H1 (cell line): Measurements from ENCODE around the gene TBC1D2. TPM values are rescaled to one million over a fixed set of nuclear protein-coding genes. Genes with fewer than 3 reads are reported as not detected.

Experiments used
- CTCF ChIA-PET: fragments of 300-600 bp; sonication (Branson Sonifier 250); formaldehyde crosslinking; loops from one replicate; lab custom pipeline; 2021; ENCODE audit not compliant: partially characterized antibody; lab: Charles Lee
- POLR2A ChIA-PET: fragments of 300-600 bp; sonication (Branson Sonifier 250); formaldehyde crosslinking; loops from one replicate; lab custom pipeline; 2021; ENCODE audit warnings: inconsistent platforms; ENCODE audit not compliant: partially characterized antibody; lab: Charles Lee
- DNase-seq, 2 experiments: peaks; one replicate each; pipeline versions ENCODE4 v3.0.0 to v3.0.0-alpha.2; 2010 to 2022; ENCODE audit warnings: low spot score in 2 of 2, low read depth in 1 of 2, mixed read lengths in 1 of 2
- FAIRE-seq: peaks from 2 replicates; lab custom pipeline; 2011; peaks lifted over from hg19 to GRCh38; lab: Jason Lieb, UNC
- H2AFZ ChIP-seq: 2 replicates; pipeline ENCODE4 v1.8.1; 2012; ENCODE audit warnings: low read length, inconsistent platforms
- H2AK5ac ChIP-seq: 2 replicates; pipeline ENCODE4 v1.6.1; 2013; ENCODE audit warnings: low read depth, low read length
- H2BK120ac ChIP-seq: replicated peaks from 2 replicates; pipeline ENCODE3; 2013; ENCODE audit warnings: low read depth, low read length, inconsistent platforms
- H2BK12ac ChIP-seq: 2 replicates; pipeline ENCODE4 v1.6.1; 2013; ENCODE audit warnings: low read depth, low read length
- H2BK15ac ChIP-seq: 2 replicates; pipeline ENCODE4 v1.6.1; 2013; ENCODE audit warnings: low read length
- H2BK20ac ChIP-seq: 2 replicates; pipeline ENCODE4 v1.6.1; 2013; ENCODE audit warnings: low read length
- H2BK5ac ChIP-seq: 2 replicates; pipeline ENCODE4 v1.6.1; 2013; ENCODE audit warnings: low read depth, low read length
- H3K14ac ChIP-seq: 2 replicates; pipeline ENCODE4 v1.6.1; 2013; ENCODE audit warnings: inconsistent platforms; ENCODE audit not compliant: insufficient read length
- H3K18ac ChIP-seq: 2 replicates; pipeline ENCODE4 v1.6.1; 2013; ENCODE audit warnings: low read length; ENCODE audit errors: extremely low read depth
- H3K23ac ChIP-seq: 2 replicates; pipeline ENCODE4 v1.6.1; 2013; ENCODE audit warnings: inconsistent platforms; ENCODE audit not compliant: insufficient read length
- H3K23me2 ChIP-seq: 2 replicates; pipeline ENCODE4 v1.6.1; 2013; ENCODE audit warnings: low read depth, low read length
- H3K27ac ChIP-seq: 2 replicates; pipeline ENCODE4 v1.6.1; 2011; ENCODE audit warnings: low read depth, low read length, inconsistent platforms
- H3K27me3 ChIP-seq, 4 experiments: replicated peaks in 1 of 4; 1 replicate in 1 of 4; 2 replicates in 3 of 4; pipeline versions ENCODE4 v1.6.1 to v1.8.1; 2011 to 2013; ENCODE audit warnings: low read length in 3 of 4, mild to moderate bottlenecking in 3 of 4, inconsistent platforms in 2 of 4, mixed read lengths in 2 of 4, moderate library complexity in 1 of 4; ENCODE audit not compliant: control insufficient read depth in 3 of 4, insufficient read depth in 3 of 4; ENCODE audit errors: extremely low read depth in 1 of 4
- H3K36me3 ChIP-seq, 4 experiments: 2 replicates each; pipeline versions ENCODE4 v1.6.1 to v1.8.1; 2011 to 2013; ENCODE audit warnings: mild to moderate bottlenecking in 4 of 4, low read length in 3 of 4, moderate library complexity in 2 of 4, control low read depth in 1 of 4, inconsistent platforms in 1 of 4; ENCODE audit not compliant: insufficient read depth in 4 of 4, control insufficient read depth in 2 of 4
- H3K4ac ChIP-seq: replicated peaks from 2 replicates; pipeline ENCODE3; 2013; ENCODE audit warnings: low read length, low read depth, mixed read lengths, inconsistent platforms; ENCODE audit not compliant: insufficient read length
- H3K4me1 ChIP-seq, 4 experiments: replicated peaks in 1 of 4; 1 replicate in 1 of 4; 2 replicates in 3 of 4; pipeline versions ENCODE4 v1.6.1 to v1.8.1; 2011 to 2013; ENCODE audit warnings: low read length in 3 of 4, inconsistent platforms in 2 of 4, mixed read lengths in 1 of 4; ENCODE audit not compliant: insufficient read depth in 4 of 4, control insufficient read depth in 3 of 4
- H3K4me2 ChIP-seq, 2 experiments: 2 replicates each; pipeline versions ENCODE4 v1.6.1 to v1.8.1; 2011 to 2013; ENCODE audit warnings: low read depth in 2 of 2, low read length in 2 of 2, control low read depth in 1 of 2, inconsistent platforms in 1 of 2, mild to moderate bottlenecking in 1 of 2; ENCODE audit not compliant: insufficient read depth in 1 of 2
- H3K4me3 ChIP-seq, 4 experiments: fragments of 200-600, 300-600 bp in 1 of 4; sonication (generic), shearing (Covaris generic), sonication (Bioruptor Twin) in 1 of 4; 2 replicates each; pipeline versions ENCODE4 v1.5.1 to v1.8.1; 2011 to 2016; ENCODE audit warnings: low read length in 4 of 4, low read depth in 3 of 4, control low read depth in 2 of 4, inconsistent platforms in 2 of 4, mild to moderate bottlenecking in 2 of 4, mixed read lengths in 1 of 4, moderate library complexity in 1 of 4; ENCODE audit not compliant: insufficient read depth in 2 of 4; ENCODE audit errors: extremely low read depth in 1 of 4
- H3K56ac ChIP-seq: replicated peaks from 2 replicates; pipeline ENCODE3; 2013; ENCODE audit warnings: low read depth, mild to moderate bottlenecking, mixed read lengths, low read length, inconsistent platforms; ENCODE audit not compliant: insufficient read length
- H3K79me1 ChIP-seq: 2 replicates; pipeline ENCODE4 v1.6.1; 2013; ENCODE audit warnings: low read depth, low read length, control low read depth
- H3K79me2 ChIP-seq, 2 experiments: 2 replicates each; pipeline versions ENCODE4 v1.6.1 to v1.8.1; 2012 to 2013; ENCODE audit warnings: low read length in 2 of 2, mild to moderate bottlenecking in 2 of 2, inconsistent platforms in 1 of 2; ENCODE audit not compliant: insufficient read depth in 2 of 2, control insufficient read depth in 1 of 2
- H3K9ac ChIP-seq, 4 experiments: replicated peaks in 1 of 4; 1 replicate in 1 of 4; 2 replicates in 3 of 4; pipeline versions ENCODE4 v1.6.1 to v1.8.1; 2011 to 2013; ENCODE audit warnings: low read depth in 3 of 4, low read length in 3 of 4, control low read depth in 2 of 4, mild to moderate bottlenecking in 2 of 4, moderate library complexity in 2 of 4, inconsistent platforms in 1 of 4; ENCODE audit errors: extremely low read depth in 1 of 4
- H3K9me3 ChIP-seq, 2 experiments: 2 replicates each; pipeline versions ENCODE4 v1.6.1 to v1.8.1; 2012 to 2013; ENCODE audit warnings: mild to moderate bottlenecking in 2 of 2, moderate library complexity in 2 of 2, control low read depth in 1 of 2, inconsistent platforms in 1 of 2, low read depth in 1 of 2, low read length in 1 of 2, mixed read lengths in 1 of 2; ENCODE audit not compliant: insufficient read depth in 2 of 2
- H4K20me1 ChIP-seq, 2 experiments: replicated peaks in 1 of 2; 2 replicates each; pipeline versions ENCODE3 to v1.8.1; 2011 to 2013; ENCODE audit warnings: inconsistent platforms in 2 of 2, low read length in 2 of 2, mild to moderate bottlenecking in 1 of 2; ENCODE audit not compliant: insufficient read depth in 2 of 2, control insufficient read depth in 1 of 2
- H4K5ac ChIP-seq: 2 replicates; pipeline ENCODE4 v1.6.1; 2013; ENCODE audit warnings: low read length, low read depth, mixed read lengths, inconsistent platforms; ENCODE audit not compliant: insufficient read length
- H4K8ac ChIP-seq: 2 replicates; pipeline ENCODE4 v1.8.0; 2013; ENCODE audit warnings: mild to moderate bottlenecking, moderate library complexity, low read length, inconsistent platforms; ENCODE audit not compliant: insufficient read depth; ENCODE audit errors: extremely low read depth
- H4K91ac ChIP-seq: replicated peaks from 2 replicates; pipeline ENCODE3; 2013; ENCODE audit warnings: low read length, mixed read lengths, inconsistent platforms; ENCODE audit not compliant: insufficient read length
- BRCA1 ChIP-seq: IDR thresholded peaks from 2 replicates; pipeline ENCODE4 v1.6.1; 2012; ENCODE audit warnings: low read depth, low read length, improper control_type of control experiment
- CHD1 ChIP-seq: IDR thresholded peaks from 2 replicates; pipeline ENCODE4 v1.6.1; 2012; ENCODE audit warnings: low read depth, low read length, improper control_type of control experiment
- MAX ChIP-seq: IDR thresholded peaks from 2 replicates; pipeline ENCODE4 v1.6.1; 2012; ENCODE audit warnings: inconsistent platforms
- NRF1 ChIP-seq: IDR thresholded peaks from 2 replicates; pipeline ENCODE4 v1.6.1; 2011; ENCODE audit warnings: mild to moderate bottlenecking, low read depth, low read length, improper control_type of control experiment
- POLR2AphosphoS5 ChIP-seq: IDR thresholded peaks from 2 replicates; pipeline ENCODE4 v1.6.1; 2011; ENCODE audit warnings: low read depth, low read length
- RXRA ChIP-seq: IDR thresholded peaks from 2 replicates; pipeline ENCODE4 v1.6.1; 2011; ENCODE audit warnings: low read depth, mild to moderate bottlenecking, low read length, moderate library complexity; ENCODE audit not compliant: insufficient read depth
- SIN3A ChIP-seq, 2 experiments: IDR thresholded peaks in 1 of 2; conservative IDR thresholded peaks in 1 of 2; 2 replicates each; pipeline ENCODE4 v1.6.1; 2011 to 2012; ENCODE audit warnings: low read length in 2 of 2, improper control_type of control experiment in 1 of 2, low read depth in 1 of 2, mild to moderate bottlenecking in 1 of 2
- SIRT6 ChIP-seq: IDR thresholded peaks from one replicate; pipeline ENCODE4 v1.7.1; 2012; ENCODE audit warnings: low read length, inconsistent platforms
- SIX5 ChIP-seq: IDR thresholded peaks from 2 replicates; pipeline ENCODE4 v1.6.1; 2011; ENCODE audit warnings: mild to moderate bottlenecking, low read depth, low read length
- SP2 ChIP-seq: IDR thresholded peaks from 2 replicates; pipeline ENCODE4 v1.6.1; 2012; ENCODE audit warnings: mild to moderate bottlenecking, low read length, inconsistent platforms
- SRF ChIP-seq: IDR thresholded peaks from 2 replicates; pipeline ENCODE4 v1.6.1; 2011; ENCODE audit warnings: mild to moderate bottlenecking, low read depth, low read length, moderate library complexity
- TAF7 ChIP-seq: optimal IDR thresholded peaks from 2 replicates; pipeline ENCODE3; 2011; ENCODE audit warnings: low read depth, mild to moderate bottlenecking, inconsistent platforms, low read length, moderate library complexity, borderline replicate concordance
- TBP ChIP-seq: IDR thresholded peaks from 2 replicates; pipeline ENCODE4 v1.6.1; 2011; ENCODE audit warnings: low read depth, low read length, improper control_type of control experiment
- WGBS, 2 experiments: shearing (Covaris generic) in 1 of 2; methylation state at CpG; one replicate each; pipeline versions ENCODE4 v1.1.6 to v1.1.7; 2013 to 2015; ENCODE audit warnings: low lambda C conversion rate in 2 of 2, mixed read lengths in 2 of 2, inconsistent platforms in 1 of 2, low coverage in 1 of 2, missing lambda C conversion rate in 1 of 2; ENCODE audit not compliant: insufficient replicate concordance in 2 of 2, insufficient coverage in 1 of 2, insufficient read length in 1 of 2; ENCODE audit errors: extremely low coverage in 1 of 2, missing lambda C conversion rate in 1 of 2; 5-methylcytosine and 5-hydroxymethylcytosine counted together
- polyA plus RNA-seq, 7 experiments: library from polyadenylated mRNA; depleted of rRNA in 3 of 7; stranded (reverse) in 5 of 7; unstranded in 2 of 7; fragments of >200 nt in 5 of 7; fragments of 200-250 nt in 2 of 7; gene quantifications; 1 replicate in 5 of 7; 2 replicates in 1 of 7; 4 replicates in 1 of 7; pipeline versions ENCODE4 v1.2.1 to v1.2.3, GENCODE V29; 2011 to 2013; ENCODE audit warnings: missing spikeins in 2 of 7, mixed read lengths in 2 of 7
- total RNA-seq: library from RNA; stranded (reverse); fragmentation: NEBNext Ultra II Directional; extraction: Animal tissue kit (Norgen Biotek cat#: 25700); gene quantifications from 2 replicates; pipeline ENCODE4 v1.2.1, GENCODE V29; 2021

Gene TBC1D2
- total and polyA plus RNA-seq, 2 of the 8 experiments (the other 6 are each of a cell fraction or from before 2014, with no cell fraction given) = 7.4 TPM

- DNase-seq (no peak), FAIRE-seq (no peak)
- ChIA-PET POLR2A (interaction anchor here (1.5 kb wide), 1 partner anchor 21 kb away, joined by 3 read pairs; no protein-coding TSS in a partner anchor), CTCF (interaction anchor here (1.0 to 1.3 kb wide), 4 partner anchors 13 to 526 kb away, joined by 3 to 5 read pairs (median 4); no protein-coding TSS in a partner anchor)
- H3K36me3 ChIP-seq = no peaks in the 10 kb centered on the region; a peak in 1 of 8 replicates
- TF ChIP-seq SIX5 (no peak), CHD1 (no peak), MAX (no peak), SRF (no peak), NRF1 (no peak), SP2 (no peak), TBP (no peak), SIN3A (conservative IDR thresholded peaks at IDR 0.05 in 1 of 2, IDR thresholded peaks at IDR 0.05 in 1 of 2; ENCODE audit: low read depth in 1 of 2, low read length in 2 of 2) (no peak), POLR2AphosphoS5 (no peak), BRCA1 (no peak), RXRA (no peak), SIRT6 (no peak), TAF7 (no peak)
- H3K4me3 ChIP-seq = no peak overlapping the region
- no peak overlapping the region for H3K56ac ChIP-seq
- H3K4ac ChIP-seq = no peak overlapping the region
- H3K9me3 ChIP-seq = no peaks in the 10 kb centered on the region
- no peak overlapping the region for H3K18ac ChIP-seq
- no peak overlapping the region for H4K91ac ChIP-seq
- 87% methylated on average over 15 of the region's 16 CpGs; no CpG with 5 or more reads in 1 of the 2 experiments for WGBS, 2 experiments
- no peak overlapping the region for H2BK12ac ChIP-seq
- no peak overlapping the region for H2BK20ac ChIP-seq
- no peak overlapping the region for H2AFZ ChIP-seq
- no peak overlapping the region for H2BK120ac ChIP-seq
- no peak overlapping the region for H2BK15ac ChIP-seq
- H4K5ac ChIP-seq = no peak overlapping the region
- no peaks in the 10 kb centered on the region for H3K27me3 ChIP-seq
- H3K9ac ChIP-seq = no peak overlapping the region
- no peak overlapping the region for H3K14ac ChIP-seq
- H3K79me1 ChIP-seq = peaks cover 3% of the 10 kb centered on the region; the same call in 1 of the 2 replicates
- H3K4me1 ChIP-seq = peaks cover 0 to 4% (median 3%) of the 10 kb centered on the region in 4 experiments; a peak in 4 of 7 replicates
- no peaks in the 10 kb centered on the region for H3K23me2 ChIP-seq
- peaks cover 0 to 5% of the 10 kb centered on the region in 2 experiments for H4K20me1 ChIP-seq
- no peaks in the 10 kb centered on the region for H3K79me2 ChIP-seq
- H2BK5ac ChIP-seq = no peak overlapping the region
- no peak overlapping the region for H4K8ac ChIP-seq
- no peak overlapping the region for H3K27ac ChIP-seq
- H3K4me2 ChIP-seq = no peak overlapping the region
- H2AK5ac ChIP-seq = no peak overlapping the region
- no peak overlapping the region for H3K23ac ChIP-seq
Measured at GRCh38 chr9:98248737-98249474, 6.5 kb downstream of the TBC1D2 start.
